Activated T-cell treated with anti-CD3 and anti-CD28 coated beads for 48 hours (primary cell): Measurements from ENCODE around the gene APOC4.
"Not testable (repeated sequence)": the region's sequence is repeated elsewhere in the genome, so short reads cannot be mapped to it uniquely, and the experiment has no call there.

Source experiments
- DNase-seq: peaks from one replicate; pipeline ENCODE4 v3.0.0-alpha.2; 2020; ENCODE audit warnings: low read depth

APOC4 gene

DNA sequence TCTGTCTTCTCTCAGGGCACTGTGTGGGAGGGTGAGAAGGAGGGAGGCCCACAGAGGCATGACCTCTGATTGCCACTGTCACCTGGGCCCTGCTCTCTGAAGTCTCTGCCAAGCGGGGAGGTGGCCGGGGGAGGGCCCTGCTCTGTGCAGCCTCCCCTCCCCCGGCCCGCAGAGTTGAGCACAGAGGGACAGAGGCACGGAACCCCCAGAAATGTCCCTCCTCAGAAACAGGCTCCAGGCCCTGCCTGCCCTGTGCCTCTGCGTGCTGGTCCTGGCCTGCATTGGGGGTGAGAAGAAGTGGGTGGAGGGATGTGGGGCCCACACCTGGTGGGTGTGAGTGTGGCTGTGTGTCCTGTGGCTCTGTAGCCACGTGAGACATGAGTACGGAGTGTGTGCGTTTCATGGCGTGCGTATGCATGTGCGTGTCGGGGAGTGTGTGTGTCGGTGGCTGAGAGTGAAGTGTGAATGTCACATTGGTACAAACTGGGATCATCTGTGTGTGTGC is at the start of gene APOC4:
APOC4 (plus strand) TSS at position 171 of the 505 bp plus-strand sequence; CDS start at position 212, 41 bp downstream.
- DNase-seq: no peak

- no peak for DNase-seq
Observed at GRCh38 chr19:44892932-44893331, 49.1 kb upstream of the APOC4 start.

DNA sequence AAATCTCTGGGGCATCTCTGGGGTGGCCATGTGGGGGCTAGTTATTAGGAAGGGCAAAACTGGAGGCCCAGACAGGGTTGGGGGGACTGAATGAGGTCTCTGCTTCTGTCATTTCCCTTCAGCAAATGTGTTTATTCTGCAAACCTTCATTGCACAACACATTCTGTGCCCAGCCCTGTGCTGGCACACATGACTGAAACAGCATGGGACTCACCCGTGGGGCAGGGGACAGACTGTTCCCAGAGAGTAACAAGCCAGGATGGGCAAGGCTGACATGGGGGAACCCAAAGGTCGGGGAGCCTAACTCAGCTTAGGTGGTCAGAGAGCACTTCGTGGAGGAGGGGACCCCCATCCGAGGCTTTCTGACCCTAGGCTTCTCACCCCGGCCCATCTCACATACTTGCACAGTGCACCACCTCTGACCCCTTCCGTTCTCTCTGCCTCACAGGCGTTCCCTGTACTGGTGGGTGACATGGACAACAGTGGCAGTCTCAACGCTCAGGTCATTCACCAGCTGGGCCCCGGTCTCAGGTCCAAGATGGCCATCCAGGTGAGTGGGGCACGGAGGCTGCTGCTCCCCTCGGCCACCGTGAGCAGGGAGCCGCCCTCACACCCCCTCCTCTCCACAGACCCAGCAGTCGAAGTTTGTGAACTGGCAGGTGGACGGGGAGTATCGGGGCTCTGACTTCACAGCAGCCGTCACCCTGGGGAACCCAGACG is 48.5 kb upstream of the APOC4 start:
- no peak for DNase-seq

DNA sequence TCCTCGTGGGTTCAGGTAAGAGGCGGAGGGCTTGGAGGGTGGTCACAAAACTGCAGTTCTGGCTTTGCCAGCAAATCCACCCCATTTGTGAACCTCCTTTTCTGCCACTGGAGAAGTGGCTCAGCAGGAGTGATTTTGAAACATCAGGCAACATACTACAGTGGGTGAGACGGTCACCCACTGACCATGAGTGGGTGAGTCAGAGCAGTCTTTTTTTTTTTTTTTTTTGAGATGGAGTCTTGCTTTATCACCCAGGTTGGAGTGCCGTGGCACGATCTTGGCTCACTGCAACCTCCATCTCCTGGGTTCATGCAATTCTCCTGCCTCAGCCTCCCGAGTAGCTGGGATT is 48.0 kb upstream of the APOC4 start:
- no peak for DNase-seq

DNA sequence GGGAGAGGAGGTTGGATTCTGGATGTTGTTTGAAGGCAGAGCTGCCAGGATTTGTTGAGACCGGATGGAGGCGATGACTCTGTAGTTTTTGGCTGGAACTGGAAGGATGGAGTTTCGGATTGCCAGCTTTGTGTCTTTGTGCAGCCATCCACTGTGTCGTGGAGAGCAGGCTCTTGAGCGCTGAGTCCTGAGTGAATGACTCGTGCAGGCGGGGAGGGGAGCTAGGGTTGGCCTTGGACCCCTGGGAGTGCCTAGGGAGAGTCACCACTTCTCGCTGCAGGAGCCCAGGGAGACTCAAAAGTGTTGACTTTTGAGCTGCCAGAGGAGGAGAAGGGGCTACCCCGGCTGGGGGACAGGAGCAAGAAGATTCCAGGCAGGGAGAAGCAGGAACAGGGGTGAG is 47.1 kb upstream of the APOC4 start:
- DNase-seq: no peak

- DNase-seq: no peak
Observed at GRCh38 chr19:44897835-44898234, 44.2 kb upstream of the APOC4 start.

DNA sequence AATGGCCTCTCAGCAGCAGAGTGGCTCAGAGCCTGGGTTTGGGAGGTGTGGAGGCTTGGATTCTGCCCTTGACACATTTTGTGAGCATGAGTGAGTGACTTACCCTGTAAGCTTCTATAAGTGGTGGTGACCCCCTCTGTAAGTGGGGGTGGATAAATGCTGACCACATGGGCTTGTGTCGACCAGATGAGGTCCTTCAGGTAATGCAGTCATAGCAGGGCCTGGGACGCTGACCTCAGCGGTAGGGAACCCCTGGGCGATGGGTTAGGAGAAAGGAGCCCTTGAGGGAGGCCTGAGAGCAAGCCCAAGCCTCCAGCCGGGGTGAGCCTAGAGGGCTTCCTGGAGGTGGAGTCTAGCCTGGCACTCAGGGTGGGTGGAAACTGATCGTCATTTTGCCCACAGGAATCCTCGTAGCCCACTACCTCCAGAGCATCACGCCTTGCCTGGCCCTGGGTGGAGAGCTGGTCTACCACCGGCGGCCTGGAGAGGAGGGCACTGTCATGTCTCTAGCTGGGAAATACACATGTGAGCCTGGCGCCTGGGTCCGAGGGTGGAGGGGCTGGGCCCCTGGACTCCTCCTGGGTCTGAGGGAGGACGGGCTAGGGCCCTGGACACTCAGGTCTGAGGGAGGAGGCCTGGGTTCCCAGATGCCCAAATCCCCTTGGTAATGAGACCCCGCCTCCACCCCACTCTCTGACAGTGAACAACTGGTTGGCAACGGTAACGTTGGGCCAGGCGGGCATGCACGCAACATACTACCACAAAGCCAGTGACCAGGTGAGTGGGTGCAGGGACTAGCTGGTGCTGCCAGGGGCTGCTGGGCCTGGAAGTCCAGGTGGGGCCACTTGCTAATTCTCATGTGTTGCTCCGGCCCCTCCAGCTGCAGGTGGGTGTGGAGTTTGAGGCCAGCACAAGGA is 41.5 kb upstream of the APOC4 start:
- DNase-seq: no peak

DNA sequence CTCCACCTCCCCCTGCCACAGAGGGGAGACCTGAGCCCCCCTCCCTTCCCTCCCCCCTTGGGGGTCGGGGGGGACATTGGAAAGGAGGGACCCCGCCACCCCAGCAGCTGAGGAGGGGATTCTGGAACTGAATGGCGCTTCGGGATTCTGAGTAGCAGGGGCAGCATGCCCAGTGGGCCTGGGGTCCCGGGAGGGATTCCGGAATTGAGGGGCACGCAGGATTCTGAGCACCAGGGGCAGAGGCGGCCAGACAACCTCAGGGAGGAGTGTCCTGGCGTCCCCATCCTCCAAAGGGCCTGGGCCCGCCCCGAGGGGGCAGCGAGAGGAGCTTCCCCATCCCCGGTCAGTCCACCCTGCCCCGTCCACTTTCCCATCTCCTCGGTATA is 38.8 kb upstream of the APOC4 start:
- no peak for DNase-seq

- peak; percentile 74 for DNase-seq
Observed at GRCh38 chr19:44903602-44904425, 38.2 kb upstream of the APOC4 start.

DNA sequence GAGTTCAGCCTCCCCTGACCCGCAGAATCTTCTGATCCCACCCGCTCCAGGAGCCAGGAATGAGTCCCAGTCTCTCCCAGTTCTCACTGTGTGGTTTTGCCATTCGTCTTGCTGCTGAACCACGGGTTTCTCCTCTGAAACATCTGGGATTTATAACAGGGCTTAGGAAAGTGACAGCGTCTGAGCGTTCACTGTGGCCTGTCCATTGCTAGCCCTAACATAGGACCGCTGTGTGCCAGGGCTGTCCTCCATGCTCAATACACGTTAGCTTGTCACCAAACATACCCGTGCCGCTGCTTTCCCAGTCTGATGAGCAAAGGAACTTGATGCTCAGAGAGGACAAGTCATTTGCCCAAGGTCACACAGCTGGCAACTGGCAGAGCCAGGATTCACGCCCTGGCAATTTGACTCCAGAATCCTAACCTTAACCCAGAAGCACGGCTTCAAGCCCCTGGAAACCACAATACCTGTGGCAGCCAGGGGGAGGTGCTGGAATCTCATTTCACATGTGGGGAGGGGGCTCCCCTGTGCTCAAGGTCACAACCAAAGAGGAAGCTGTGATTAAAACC is 37.5 kb upstream of the APOC4 start:
- DNase-seq: no peak

- no peak for DNase-seq
Observed at GRCh38 chr19:44905437-44906160, 36.4 kb upstream of the APOC4 start, which contains the start of gene APOE. Gene APOE (plus strand): TSS chr19:44905796. CDS start chr19:44906625, 829 bp downstream.

DNA sequence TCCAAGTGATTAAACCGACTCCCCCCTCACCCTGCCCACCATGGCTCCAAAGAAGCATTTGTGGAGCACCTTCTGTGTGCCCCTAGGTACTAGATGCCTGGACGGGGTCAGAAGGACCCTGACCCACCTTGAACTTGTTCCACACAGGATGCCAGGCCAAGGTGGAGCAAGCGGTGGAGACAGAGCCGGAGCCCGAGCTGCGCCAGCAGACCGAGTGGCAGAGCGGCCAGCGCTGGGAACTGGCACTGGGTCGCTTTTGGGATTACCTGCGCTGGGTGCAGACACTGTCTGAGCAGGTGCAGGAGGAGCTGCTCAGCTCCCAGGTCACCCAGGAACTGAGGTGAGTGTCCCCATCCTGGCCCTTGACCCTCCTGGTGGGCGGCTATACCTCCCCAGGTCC is 34.4 kb upstream of the APOC4 start:
- DNase-seq: no peak

GRCh38 chr19:44908074-44908835 is 33.8 kb upstream of the APOC4 start:
- DNase-seq: no peak

DNA sequence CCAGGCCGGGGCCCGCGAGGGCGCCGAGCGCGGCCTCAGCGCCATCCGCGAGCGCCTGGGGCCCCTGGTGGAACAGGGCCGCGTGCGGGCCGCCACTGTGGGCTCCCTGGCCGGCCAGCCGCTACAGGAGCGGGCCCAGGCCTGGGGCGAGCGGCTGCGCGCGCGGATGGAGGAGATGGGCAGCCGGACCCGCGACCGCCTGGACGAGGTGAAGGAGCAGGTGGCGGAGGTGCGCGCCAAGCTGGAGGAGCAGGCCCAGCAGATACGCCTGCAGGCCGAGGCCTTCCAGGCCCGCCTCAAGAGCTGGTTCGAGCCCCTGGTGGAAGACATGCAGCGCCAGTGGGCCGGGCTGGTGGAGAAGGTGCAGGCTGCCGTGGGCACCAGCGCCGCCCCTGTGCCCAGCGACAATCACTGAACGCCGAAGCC is 33.2 kb upstream of the APOC4 start:
- no peak for DNase-seq

DNA sequence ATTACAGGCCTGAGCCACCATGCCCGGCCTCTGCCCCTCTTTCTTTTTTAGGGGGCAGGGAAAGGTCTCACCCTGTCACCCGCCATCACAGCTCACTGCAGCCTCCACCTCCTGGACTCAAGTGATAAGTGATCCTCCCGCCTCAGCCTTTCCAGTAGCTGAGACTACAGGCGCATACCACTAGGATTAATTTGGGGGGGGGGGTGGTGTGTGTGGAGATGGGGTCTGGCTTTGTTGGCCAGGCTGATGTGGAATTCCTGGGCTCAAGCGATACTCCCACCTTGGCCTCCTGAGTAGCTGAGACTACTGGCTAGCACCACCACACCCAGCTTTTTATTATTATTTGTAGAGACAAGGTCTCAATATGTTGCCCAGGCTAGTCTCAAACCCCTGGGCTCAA is 32.3 kb upstream of the APOC4 start:
- DNase-seq: no peak

DNA sequence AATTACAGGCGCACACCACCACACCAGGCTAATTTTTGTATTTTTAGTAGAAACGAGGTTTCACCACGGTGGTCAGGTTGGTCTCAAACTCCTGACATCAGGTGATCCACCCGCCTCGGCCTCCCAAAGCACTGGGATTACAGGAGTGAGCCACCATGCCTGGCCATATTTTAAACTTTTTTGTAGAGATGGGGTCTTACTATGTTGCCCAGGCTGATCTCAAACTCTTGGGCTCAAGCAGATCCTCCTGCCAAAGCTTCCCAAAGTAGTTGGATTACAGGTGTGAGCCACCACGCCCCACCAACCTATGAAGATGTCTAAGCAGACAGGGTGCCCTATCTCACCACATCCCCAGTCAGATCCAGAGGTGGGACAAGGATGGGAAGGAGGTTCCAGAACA is 30.1 kb upstream of the APOC4 start:
- not testable (repeated sequence) for DNase-seq

DNA sequence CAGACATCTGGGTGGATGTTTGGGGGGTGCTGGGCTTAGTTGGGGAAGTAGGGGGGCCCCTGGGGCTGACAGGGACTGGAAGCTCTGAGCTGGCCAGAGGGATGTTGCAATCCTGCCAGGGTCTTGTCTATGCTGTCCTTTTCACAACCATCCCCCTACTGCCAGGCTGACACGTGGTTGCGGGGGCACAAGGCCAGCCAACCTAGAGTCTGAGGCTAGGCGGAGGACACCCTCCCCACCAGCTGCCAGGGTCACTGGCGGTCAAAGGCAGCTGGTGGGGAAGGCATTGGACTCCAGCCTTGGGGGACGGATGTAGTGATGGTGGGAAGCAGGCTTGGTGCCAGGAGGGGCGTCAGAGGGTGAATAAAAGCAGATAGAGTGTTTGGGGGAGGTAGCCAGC is 29.2 kb upstream of the APOC4 start:
- no peak for DNase-seq

DNA sequence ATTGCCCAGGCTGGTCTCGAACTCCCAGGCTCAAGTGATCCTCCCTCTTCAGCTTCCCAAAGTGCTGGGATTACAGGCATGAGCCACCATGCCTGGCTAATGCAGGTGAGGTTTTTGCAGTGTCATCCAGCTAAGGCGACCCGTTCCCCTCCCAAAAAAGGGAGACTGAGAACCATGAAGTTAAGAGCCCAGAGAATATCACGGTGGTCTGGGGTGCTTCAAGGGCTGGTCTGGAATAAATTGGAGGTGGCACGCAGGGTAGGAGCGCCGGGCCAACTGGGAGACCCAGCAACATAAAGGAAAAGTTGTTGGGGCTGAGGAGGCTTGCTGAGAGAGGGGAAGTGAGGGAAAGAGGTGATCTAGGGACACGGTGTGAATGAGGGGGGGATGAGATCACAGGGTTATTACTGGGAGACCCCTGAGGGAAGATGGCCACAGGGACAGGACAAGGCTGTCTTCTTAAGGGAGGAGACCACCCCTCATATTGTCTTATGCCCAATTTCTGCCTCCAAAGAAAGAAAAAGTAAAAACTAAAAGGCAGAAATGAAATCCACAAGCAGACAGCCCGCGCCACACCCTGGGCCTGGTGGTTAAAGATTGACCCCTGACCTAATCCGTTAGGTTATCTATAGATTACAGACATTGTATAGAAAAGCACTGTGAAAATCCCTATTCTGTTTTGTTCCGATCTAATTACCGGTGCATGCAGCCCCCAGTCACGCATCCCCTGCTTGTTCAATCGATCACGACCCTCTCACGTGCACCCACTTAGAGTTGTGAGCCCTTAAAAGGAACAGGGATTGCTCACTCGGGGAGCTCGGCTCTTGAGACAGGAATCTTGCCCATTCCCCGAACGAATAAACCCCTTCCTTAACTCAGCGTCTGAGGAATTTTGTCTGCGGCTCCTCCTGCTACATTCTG is 28.3 kb upstream of the APOC4 start:
- DNase-seq: not testable (repeated sequence)
